Right renal cortex interstitium (tissue), 3 donors: ENCODE results near the gene GATB. TPM values are rescaled to one million over a fixed set of nuclear protein-coding genes. Genes with fewer than 3 reads are reported as not detected.

Experiments used
- DNase-seq, 3 donors: peaks; one replicate each; pipeline ENCODE4 v3.0.0-alpha.2; 2013; ENCODE audit warnings: low read depth in 3 of 3, low spot score in 2 of 3
- polyA plus RNA-seq, 3 donors: library from polyadenylated mRNA; unstranded; fragments of 120-200 nt; gene quantifications; one replicate each; pipeline ENCODE4 v1.2.1, GENCODE V29; 2013; ENCODE audit not compliant: insufficient read length in 3 of 3

GATB gene, protein sequence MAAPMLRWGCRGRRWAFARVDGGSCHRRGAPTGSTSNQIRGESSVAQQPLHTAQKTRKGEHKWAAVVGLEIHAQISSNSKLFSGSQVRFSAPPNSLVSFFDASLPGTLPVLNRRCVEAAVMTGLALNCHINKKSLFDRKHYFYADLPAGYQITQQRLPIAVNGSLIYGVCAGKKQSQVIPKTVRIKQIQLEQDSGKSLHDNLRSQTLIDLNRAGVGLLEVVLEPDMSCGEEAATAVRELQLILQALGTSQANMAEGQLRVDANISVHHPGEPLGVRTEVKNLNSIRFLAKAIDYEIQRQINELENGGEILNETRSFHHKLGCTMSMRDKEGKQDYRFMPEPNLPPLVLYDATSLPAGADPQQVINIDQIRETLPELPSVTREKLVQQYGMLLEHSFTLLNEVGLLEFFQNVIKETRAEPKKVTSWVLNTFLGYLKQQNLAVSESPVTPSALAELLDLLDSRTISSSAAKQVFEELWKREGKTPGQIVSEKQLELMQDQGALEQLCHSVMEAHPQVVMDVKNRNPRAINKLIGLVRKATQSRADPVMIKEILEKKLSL
- polyA plus RNA-seq, result 10 to 100 TPM; 33.2 to 38.0 (median 33.6) TPM

DNA sequence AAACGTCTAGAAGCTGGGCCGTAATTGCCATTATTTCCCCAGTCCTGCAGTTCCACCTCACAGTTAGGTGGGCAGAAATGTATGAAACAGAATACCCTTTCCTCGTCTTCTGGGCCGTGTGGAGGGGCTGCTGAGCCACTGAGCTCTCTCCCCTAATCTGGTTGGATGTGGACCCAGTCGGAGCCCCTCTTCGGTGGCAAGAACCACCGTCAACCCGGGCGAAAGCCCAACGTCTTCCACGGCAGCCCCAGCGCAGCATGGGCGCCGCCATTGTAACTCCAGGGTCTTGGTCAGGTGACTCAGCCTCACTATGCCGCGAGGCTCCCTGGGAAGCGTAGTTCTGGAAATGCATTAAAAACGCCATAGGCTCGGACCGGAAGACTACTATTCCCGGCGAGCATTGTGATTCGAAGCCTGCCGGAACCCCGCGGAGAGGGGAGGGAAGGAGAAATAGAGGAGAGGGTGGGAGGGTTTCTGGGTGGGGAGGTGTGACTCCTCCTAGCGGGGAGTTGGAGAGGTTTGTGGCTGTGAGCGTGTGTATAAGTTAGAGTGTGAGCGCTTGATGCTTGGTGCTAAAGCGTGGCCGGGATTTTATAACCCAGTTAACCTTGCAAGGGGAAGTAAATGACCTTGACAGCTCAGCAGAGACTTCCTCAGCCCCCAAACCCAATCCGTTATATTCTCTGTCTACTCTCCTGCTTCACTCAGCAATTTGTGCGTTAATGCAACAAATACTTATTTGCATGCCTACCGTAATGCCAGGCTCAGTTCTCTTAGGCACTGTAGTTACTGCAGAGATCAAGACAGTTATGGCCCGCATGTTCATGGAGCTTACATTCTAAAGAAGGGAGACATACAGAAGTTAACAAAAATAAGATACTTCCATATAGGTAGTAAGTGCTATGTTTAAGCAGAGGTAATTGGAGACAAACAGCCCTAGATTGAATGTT is at the start of gene GATB:
GATB (minus strand) TSS at position 296 of the 950 bp plus-strand sequence; CDS start at position 271, 25 bp downstream.
- DNase-seq, result peak; percentile 91 to 98 (median 93)

DNA sequence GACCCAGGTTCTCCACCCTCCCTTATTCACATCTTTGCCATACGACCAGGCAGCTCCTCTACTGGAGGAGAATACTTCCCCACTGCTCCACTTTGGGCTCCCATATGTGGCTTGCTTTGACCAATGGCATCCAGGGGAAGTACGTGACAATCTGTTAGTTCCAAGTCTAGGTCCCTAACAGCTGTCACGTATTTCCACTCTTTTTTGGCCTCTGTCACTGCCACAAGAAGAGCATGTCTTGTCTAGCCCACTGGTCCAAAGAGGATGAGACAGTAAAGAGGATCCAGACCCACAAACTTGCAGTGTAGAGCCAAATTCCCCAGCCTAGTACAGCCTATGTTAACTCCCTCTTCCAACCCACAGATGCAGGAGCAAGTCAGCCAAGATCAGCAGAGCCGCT is 49.7 kb upstream of the GATB start:
- DNase-seq, result no peak

DNA sequence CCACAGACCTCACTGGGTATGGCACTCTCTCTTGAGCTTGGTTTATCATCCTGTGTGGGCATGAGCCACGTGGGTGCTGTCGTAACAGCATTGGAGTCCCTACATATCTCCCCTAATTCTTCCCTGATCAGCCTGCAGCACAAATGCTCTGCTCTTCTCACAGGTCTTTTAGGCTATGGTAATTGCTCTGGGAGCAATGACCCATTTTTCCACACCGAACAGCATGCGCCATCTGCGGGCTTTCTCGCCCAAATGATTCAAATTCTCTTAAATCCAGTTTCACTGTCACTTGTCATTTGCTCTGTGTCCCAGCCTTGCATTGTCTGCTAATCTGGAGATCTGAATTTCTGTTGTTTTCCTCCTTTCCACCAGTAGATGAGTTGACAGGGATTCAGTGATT is 48.9 kb upstream of the GATB start:
- DNase-seq, result no peak

DNA sequence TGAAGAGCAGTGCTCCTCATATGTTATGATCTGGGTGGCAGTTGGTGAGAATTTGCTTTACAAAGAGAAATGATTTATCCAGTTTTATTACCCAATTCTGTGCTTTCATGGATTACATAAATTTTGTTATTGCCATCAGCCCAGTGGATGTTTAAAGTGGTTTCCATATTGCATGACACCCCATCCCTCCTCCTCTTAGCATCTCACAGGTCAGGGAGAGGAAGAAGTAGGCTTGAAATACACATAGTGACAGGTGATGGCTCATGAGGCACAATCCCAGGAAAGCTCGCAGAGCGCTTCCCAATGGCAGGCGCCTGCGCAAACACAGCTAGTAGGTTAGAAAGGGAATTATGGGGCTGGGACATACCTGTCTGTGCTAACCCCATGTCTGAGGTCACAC is 47.7 kb upstream of the GATB start:
- DNase-seq, result no peak

DNA sequence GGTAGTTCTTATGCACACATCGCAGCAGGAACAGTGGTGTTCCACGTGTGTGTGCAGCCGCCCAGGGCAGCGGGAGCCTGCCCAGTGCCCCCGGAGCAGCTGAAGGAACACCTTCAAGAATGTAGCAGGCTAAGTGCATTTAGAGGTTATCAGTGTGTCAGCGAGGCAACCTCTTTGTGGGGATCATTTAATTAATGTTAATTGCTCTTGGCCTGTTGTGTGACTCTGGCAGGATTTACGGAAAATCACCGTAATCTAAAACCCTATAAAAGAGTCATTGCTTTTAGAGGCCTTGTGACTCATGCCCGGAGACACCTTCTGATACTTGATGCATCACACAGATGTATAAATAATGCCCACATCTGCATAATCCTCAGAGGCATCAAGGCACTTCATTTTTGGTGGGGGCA is 47.3 kb upstream of the GATB start:
- DNase-seq, result no peak

DNA sequence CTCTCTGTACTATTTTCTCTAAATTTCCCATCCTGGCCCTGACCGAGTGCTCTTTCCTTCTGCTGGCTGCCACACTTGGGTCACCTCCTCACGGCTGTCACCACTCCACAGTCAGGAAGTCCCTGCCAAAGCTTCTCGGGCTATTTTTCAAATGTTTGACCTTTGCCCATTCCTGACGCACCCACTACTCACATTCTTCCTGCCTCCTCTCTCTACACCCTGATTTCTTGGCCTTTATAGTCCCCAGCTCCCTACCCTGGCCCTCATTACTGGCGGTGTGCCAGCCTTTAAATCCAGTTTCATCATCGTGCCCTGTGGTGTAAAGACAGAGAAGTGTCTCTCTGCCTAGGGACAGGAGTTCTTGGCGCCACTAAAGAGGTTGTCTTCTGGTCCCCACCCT is 46.4 kb upstream of the GATB start:
- no peak for DNase-seq

DNA sequence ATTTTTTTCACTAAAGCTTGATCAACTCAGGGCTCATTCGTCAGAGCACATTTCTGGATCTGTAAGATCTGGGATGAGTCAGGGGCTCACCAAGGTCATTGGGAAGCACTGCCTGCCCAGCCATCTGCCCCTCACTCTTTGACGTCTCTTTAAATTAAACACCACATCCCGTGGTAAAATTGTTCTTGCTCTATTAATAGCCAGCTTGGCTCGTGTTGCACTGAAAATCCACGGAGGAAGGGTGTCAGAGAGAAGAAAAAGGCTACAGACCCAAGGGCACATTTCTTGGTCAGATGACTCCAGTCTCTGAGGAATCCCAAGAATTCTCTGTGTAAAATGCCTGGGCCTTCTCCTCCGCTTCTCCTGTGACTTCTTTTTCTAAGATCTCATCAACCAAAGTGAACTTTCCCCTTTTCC is 45.7 kb upstream of the GATB start:
- no peak for DNase-seq

DNA sequence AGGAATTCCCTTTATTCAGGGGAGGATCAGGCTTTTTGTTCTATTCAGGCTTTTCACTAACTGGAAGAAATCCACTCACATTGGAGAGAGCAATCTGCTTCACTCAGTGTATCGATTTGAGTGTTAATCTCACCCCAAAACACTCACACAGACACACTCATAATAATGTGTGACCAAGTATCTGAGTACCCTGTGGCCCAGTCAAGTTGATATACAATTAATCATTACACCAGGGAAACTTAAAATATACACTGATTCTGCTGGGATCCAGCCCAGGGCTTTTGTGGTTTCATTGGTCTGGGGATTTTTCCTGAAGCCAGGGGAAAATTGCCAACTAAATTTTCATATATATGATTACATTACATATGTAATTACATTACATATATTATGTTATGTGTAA is 44.0 kb upstream of the GATB start:
- no peak for DNase-seq

DNA sequence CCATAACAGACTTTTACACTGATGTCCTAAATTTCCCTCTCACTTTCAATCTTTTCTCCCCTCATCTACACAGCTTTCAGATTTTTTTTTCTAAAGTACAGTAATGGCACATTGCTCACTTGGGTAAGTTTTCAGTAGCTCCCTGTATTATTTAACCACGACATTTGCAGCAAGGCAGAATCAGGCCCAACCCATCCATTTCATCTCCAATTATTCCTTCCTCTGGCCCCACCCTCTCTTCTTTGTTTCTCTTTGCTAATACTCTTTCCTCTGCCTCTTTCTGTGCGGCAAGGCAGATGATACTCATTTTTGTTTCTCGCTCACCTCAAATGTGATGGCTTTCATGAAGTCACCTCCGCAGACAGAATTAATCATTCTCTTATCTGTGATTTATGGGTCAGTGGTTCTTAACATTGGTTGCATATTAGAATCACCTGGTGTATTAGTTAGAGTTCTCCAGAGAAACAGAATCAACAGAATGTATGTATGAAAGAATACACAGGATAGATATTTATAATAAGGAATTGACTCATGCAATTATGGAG is 43.4 kb upstream of the GATB start:
- no peak for DNase-seq

DNA sequence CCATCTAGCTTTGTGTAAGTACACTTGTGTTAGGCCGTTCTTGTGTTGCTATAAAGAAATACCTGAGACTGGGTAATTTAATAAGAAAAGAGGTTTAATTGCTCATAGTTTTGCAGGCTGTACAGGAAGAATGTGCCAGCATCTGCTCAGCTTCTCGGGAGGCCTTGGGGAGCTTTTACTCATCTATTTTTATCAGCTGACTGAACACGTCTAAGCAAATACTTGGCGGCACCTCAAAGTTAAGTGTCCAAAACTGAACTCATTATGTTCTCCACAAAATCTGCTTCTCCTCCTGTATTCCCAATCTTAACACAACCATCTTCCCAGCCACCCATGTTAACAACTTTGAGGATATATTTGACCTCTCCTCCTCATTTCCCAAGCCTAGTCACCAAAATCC is 42.4 kb upstream of the GATB start:
- no peak for DNase-seq

DNA sequence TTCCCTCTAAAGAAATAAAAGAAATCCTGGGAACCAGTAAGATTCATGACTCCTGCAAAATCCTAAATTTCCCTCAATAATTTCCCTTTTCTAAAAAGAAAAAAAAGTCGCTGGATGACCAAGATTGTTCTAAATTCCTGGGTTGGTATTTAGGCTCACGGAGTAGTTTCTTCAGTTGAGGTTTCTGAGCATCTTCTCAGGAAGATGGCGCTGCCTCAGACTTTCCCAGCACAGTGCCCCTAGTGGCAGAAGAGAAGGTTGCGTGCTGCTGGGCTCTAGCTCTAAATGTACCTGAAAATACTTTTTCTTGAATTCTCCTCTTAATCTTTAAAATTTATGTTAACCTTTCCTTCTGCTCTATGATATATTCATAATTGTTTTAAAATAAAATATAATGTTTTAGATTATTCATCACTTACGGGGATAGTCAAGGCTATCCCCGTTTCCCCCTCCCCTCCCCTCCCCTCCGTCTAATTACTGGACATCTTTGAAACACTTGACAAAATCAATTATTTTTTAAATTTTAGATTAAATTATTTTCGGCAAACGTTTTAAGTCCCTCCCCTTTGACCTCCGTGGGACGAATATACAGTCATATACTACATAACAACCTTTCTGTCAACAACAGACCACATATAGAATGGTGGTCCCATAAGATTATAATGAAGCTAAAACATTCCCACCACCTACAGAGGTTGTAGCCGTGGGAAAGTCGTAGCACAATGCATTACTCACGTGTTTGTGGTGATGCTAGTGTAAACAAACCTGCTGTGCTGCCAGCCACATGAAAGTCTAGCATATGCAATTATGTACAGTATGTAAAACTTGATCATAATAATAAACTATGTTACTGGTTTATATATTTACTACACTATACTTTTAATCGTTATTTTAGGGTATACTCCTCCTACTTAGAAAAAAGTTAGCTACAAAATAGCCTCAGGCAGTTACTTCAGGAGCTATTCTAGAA is 41.0 kb upstream of the GATB start:
- DNase-seq, result no peak

DNA sequence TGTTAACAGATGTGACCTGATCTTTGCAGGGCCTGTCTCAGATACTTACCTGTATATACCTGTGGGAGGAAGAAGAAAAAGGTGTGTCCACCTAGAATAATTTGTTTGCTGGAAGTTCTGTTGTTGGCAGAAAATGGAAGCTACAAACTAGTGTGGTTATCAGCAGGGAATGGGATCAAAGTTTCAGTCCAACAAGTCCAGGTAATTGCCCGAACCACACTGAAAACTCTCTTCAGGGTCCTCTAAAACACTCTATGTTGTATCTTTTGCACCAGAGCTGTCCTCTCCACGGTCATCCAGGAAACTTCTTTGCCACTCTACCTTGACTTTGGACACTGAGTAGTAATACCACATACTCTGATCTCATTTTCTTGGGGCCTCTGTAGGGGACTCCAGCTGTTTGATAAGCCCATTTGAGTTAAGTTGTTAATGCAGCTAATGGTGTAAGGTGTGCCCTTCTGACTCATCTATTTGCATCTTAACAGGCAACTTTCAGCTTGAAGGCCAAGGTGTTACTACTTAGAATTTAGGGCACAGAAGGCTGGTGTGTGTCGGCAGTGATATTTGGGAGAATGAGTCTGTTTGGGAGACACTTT is 38.7 kb upstream of the GATB start:
- DNase-seq, result no peak

DNA sequence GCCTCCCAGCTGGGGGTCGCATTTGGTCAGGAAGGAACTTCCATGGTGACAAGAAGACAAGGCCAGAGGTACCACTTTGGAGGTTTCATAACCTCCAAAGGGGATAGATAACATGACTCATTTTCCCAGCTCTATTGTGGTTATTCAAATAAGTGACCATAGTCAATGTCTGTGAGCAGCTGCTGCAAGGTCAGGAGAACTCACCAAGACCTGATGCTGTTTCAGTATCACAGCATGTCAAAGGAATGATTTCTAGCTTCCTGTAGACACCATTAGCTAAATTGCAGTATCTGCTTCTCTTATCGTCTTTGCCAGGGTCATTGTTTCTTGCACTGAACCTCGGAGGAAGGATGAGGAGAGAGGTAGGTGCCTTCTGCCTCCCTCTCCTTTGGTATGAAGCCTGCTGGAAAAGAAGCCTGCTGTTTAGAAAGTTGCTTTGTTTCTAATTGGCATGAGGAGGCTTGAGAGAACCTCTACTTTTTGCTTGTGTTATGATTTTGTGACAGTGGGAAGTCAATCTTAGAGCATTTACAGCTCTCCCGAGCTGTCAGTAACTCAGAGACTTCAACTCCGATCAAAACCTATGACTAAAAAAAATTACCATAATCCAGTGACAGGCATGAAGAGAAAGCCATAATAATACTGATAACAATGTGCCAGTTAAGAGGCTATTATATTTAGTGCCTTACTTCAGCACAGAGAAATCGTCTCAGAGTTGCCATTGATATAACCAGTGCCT is 38.0 kb upstream of the GATB start:
- DNase-seq, result no peak

DNA sequence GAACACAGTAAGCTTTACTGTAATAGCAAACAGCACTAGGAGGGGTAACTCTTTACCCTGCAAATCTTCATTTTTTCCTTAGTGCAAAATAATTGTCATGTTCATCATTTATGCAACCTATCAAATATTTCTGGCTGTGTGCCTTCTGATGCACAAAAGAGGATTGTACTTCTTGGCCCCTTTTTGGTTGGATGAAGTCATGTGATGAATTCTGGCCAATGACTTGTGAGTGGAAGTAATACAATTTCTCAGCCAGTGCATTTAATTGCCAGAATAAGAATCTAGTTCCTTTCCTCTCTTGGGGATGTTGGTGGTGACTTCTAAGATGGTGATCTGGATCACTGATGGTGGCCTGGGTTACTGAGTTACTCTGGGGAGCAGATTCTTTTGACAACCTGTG is 37.0 kb upstream of the GATB start:
- no peak for DNase-seq

DNA sequence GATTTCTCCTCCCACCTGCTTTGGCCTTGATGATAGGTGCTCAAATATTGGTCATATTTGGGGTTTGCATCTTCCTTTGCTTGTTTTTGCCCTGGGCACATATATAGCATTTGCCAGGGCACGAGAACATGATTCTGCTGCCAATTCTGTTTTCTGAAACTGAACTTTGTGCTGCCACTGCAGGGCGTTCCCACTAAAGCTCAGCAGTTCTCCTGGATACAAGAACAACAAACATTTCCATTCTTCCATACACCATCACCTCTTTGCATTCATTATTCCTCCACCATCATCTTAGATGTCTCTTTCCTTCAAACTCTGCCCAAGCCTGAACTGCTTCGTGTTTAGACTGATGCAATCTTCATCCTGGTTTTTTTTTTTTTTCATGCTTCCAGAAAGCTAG is 36.3 kb upstream of the GATB start:
- DNase-seq, result no peak

DNA sequence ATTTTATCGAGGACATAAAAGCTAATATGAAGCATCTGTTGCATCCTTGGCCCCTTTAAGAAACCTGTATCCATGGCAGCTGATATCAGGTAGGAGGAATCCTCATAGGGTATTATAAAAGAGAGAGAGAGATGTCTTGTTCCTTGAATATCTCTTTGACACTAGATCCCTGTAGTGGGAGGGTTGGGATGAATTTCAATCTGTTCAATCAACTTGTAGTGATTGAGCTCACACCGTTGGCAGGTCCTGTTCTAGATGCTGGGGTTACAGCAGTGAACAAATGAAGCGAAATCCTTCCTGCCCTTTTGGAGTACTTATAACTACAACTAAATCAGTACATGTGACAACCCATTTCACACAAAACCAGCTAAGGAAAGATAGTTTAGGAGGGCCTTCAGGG is 35.3 kb upstream of the GATB start:
- DNase-seq, result no peak

DNA sequence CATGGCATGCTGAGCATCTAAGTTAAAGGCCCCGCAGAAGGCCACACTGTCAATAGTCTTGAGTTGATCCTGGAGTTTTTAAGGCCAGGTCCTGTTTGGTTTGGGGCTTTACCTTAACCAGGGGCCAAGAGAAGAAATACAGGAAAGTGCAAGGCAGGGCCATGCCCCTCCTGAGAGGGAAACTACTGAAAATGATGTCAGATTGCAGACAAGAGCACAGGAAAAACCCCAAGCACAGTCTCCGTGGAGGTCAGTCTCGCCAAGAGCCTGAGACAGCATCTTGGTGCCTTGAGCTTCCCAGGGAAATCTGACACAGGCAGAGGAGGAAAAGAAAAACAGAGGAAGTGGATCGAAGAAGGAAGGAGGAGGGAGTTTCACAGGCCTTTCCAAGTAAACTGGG is 32.2 kb upstream of the GATB start:
- DNase-seq, result no peak

DNA sequence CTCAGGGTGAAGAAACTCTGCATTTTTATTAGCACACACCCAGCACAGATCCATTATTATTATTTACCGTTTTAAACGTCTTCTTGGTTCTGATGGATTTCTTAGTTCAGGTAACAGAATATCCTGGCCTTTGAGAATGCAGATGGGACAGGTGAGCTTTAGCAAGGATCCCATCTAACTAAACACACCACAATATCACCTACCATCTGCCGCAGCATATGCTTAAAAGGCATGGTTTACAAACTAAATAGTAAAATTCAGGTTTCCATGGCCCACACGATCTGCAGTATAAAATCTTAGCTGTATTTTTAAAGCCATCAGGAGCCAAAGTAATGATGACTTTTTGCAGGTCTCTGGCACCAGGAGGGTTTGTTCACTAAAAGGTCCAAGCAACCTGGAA is 31.7 kb upstream of the GATB start:
- no peak for DNase-seq

DNA sequence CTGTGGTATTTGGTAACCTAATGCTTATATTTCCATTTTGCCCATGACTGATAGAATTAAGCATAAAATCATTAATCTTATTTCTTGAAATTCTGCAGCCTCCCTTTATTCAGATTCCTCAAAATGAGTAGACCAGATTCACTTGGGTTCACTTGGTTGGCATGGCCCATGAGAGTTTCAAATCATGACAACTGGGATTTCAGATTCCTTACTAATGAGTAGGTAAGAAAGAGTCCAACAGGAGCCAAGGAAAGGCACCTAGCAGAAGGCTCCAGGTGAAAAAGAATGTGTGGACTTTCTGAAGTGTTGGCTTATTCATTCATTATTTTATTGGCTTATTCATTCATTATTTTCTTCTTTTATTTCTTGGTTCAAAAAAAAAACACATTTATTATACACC is 27.2 kb upstream of the GATB start:
- DNase-seq, result no peak
